ENCODE results near the gene CCDC197.
A peak's percentile ranks its signal among the peaks of the same experiment; 100 is the strongest.

CCDC197 gene

GRCh38 chr14:93962701-93963601, 34.1 kb upstream of the CCDC197 start:
- H3K4me3 ChIP-seq (ENCODE audit: low read length): no peak overlapping the region
- no peak for DNase-seq (ENCODE audit: low read depth)
- TF ChIP-seq CTCF (conservative IDR thresholded peaks at IDR 0.05; ENCODE audit: low read length): no peak

DNA sequence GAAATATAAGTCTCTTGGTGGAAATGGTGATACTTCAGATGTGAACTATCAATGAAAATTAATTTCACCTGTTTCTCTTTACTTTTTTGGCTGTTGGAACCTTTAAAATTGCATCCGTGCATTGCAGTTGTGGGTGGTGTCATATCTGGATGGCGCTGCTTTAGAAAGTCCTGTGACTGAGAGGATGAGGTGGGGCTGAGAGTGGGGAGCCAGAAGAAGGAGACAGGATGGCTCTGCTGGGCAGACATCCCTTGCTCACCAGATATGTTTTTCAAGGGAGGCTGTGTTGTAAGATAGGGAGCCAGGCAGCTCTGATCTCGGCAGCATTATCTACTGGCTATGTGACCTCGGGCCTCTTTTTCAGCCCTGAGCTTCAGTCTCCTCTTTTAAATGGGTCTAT, 33.4 kb upstream of the CCDC197 start:
- DNase-seq (ENCODE audit: low read depth): no peak
- H3K4me3 ChIP-seq (ENCODE audit: low read length): no peak overlapping the region
- no peak for TF ChIP-seq CTCF (conservative IDR thresholded peaks at IDR 0.05; ENCODE audit: low read length)

DNA sequence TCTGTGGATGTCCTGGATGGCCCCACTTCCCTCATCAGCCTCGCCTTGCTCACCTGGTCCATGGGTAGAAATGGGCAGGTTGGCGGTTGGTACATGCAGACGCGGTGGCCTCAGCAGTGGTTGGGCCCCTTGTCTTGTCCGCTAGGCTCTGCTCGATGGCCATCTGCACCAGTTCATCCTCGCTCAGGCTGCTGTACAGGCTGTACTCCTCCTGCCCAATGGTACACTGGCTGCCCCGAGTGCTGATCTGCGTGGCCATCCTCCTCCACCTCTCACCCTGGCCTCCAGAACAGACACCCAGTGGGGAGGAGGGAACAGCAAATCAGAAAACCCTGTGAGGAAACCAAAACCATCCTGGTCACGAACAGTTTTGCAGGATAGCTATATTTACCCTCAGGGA, 32.8 kb upstream of the CCDC197 start:
- no peak for DNase-seq (ENCODE audit: low read depth)
- no peak for TF ChIP-seq CTCF (conservative IDR thresholded peaks at IDR 0.05; ENCODE audit: low read length)

DNA sequence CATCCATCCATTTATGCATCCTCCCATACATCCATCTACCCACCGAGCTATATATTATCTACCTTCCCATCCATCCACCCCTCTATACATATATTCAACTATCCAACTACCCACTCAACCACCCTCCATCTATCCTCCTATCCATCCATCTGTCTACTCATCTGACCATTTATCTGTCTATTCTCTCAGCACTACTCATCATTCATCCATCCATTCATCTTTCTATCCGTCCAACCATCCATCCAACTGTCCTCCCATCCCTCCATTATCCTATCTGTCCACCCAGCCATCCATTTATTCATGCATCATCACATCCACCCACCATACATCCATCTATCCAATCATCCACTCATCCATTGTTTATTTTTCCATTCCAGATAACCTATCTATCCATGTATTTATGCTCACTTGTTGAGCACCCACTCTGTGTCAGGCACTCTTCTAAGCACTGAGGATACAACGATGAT, 32.2 kb upstream of the CCDC197 start:
- no peak for DNase-seq (ENCODE audit: low read depth)
- TF ChIP-seq CTCF (conservative IDR thresholded peaks at IDR 0.05; ENCODE audit: low read length): no peak
- H3K4me3 ChIP-seq (ENCODE audit: low read length): no peak overlapping the region

More for the DNA sequence above, 32.8 kb upstream of the CCDC197 start:
- no peak overlapping the region for H3K4me3 ChIP-seq (ENCODE audit: low read length)

- no peak overlapping the region for H3K4me3 ChIP-seq (ENCODE audit: low read length)
- no peak for TF ChIP-seq CTCF (conservative IDR thresholded peaks at IDR 0.05; ENCODE audit: low read length)
- peak; percentile 94 for DNase-seq (ENCODE audit: low read depth)
Observed at GRCh38 chr14:93965287-93965821, 31.7 kb upstream of the CCDC197 start.

DNA sequence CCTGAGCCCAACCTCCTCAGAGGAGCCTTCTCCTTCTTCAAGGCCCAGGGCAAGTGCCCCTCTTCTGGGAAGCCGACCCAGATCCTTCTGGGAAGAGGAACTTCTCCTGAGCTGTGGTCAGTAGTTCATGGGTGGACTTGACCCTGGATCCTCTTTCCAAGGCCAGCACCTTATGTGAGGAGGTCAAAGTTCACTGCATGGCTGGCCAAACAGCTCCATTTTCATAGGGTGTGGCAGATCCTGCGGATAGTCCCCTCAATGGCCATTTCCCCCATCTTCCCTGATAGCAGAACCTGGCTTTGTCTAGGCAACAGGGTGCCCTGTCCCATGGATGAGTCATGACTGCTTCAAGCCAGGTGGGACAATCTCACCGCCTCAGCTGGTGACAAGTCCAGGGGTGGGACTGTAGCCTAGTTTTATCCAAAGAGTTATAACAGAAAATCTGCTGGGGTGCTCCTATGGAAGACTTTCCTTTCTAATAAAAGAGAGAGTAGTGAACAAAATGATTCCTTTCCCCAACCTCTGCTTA, 31.1 kb upstream of the CCDC197 start:
- TF ChIP-seq CTCF (conservative IDR thresholded peaks at IDR 0.05; ENCODE audit: low read length): no peak
- no peak overlapping the region for H3K4me3 ChIP-seq (ENCODE audit: low read length)
- DNase-seq (ENCODE audit: low read depth): no peak

All from AG10803 (cell line).